Activated CD8-positive, alpha-beta T cell treated with anti-CD3 and anti-CD28 coated beads, Interleukin-2, amount 10 ng/mL, durations not matched to agents 7 days and 5 days (primary cell): Measurements from ENCODE around the gene TXNRD2. TPM values are rescaled to one million over a fixed set of nuclear protein-coding genes. Genes with fewer than 3 reads are reported as not detected.
A peak's percentile ranks its signal among the peaks of the same experiment; 100 is the strongest.

Experiments used
- ATAC-seq: fragments of 150-1000 bp; cut with Tn5 transposase; one replicate; pipeline ENCODE4 v1.10.0; 2021; ENCODE audit warnings: moderate library complexity
- CTCF ChIA-PET: fragments of 350-600 bp; sonication (Branson Sonifier 250); formaldehyde crosslinking; loops from one replicate; lab custom pipeline; 2021; ENCODE audit warnings: antibody characterized with exemption; lab: Charles Lee
- POLR2A ChIA-PET: fragments of 350-600 bp; sonication (Branson Sonifier 250); formaldehyde crosslinking; loops from one replicate; lab custom pipeline; 2021; ENCODE audit warnings: antibody characterized with exemption; lab: Charles Lee
- DNase-seq: peaks from one replicate; pipeline ENCODE4 v3.0.0-alpha.2; 2020
- H3K27ac Mint-ChIP-seq: one replicate; pipeline ENCODE4 v1.8.0; 2021; ENCODE audit warnings: mild to moderate bottlenecking, mixed read lengths
- H3K27me3 Mint-ChIP-seq: one replicate; pipeline ENCODE4 v1.8.0; 2021; ENCODE audit warnings: low read depth, mixed read lengths
- H3K36me3 Mint-ChIP-seq: one replicate; pipeline ENCODE4 v1.8.0; 2021; ENCODE audit warnings: low read depth, mixed read lengths
- H3K4me1 Mint-ChIP-seq: one replicate; pipeline ENCODE4 v1.8.0; 2021; ENCODE audit warnings: low read depth, mixed read lengths
- H3K4me3 Mint-ChIP-seq: one replicate; pipeline ENCODE4 v1.8.0; 2021; ENCODE audit warnings: mild to moderate bottlenecking, mixed read lengths
- H3K9me3 Mint-ChIP-seq: one replicate; pipeline ENCODE4 v1.8.0; 2022; ENCODE audit warnings: mixed read lengths; ENCODE audit not compliant: insufficient read depth
- total RNA-seq, 2 experiments: library from RNA; stranded (reverse); gene quantifications; one replicate each; pipeline ENCODE4 v1.2.3, GENCODE V29; 2021

The TXNRD2 gene
- total RNA-seq, 2 experiments from 2014 or later: 16.1 to 19.3 TPM

- Mint-ChIP-seq H3K27ac (peak overlapping the region; percentile 98), H3K4me1 (peaks cover 35% of the 10 kb centered on the region), H3K27me3 (no peaks in the 10 kb centered on the region), H3K9me3 (no peaks in the 10 kb centered on the region), H3K36me3 (peaks cover 14% of the 10 kb centered on the region), H3K4me3 (peak overlapping the region; percentile 63)
- DNase-seq (peak; percentile 63), ATAC-seq (peak; percentile 74)
- CTCF ChIA-PET: interaction anchor here (1.0 to 2.5 kb wide), 6 partner anchors 13 to 232 kb away, joined by 3 to 25 read pairs (median 4); partner anchors contain the start of genes COMT, GP1BB and TXNRD2
- POLR2A ChIA-PET: interaction anchor here (1.8 kb wide), 1 partner anchor 14 kb away, joined by 10 read pairs; the partner anchor contains the start of genes COMT and TXNRD2
Observed at GRCh38 chr22:19955241-19956128, 13.9 kb upstream of the TXNRD2 start.

DNA sequence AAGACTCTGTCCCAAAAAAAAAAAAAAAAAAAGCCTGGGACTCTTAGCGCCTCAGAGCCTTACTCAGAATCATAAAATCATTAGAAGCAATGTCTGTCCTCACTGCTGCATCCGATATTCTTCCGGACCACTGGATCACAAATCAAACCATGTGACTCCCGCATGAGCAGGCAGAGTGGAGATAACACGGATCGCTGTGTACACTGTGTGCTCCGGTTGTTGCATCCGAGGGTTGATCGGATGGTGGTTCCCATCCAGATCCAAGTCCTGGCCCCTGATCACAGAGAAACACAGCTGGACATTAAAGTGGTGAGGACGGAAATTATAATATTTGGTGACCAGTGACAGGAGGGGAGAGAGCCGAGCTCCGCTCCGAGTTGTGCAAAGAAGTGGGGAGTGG lies 9.7 kb upstream of the TXNRD2 start:
- ChIA-PET CTCF (no interaction called here), POLR2A (no interaction called here)
- Mint-ChIP-seq H3K27ac (no peak overlapping the region), H3K4me3 (no peak overlapping the region), H3K36me3 (peaks cover 18% of the 10 kb centered on the region), H3K9me3 (no peaks in the 10 kb centered on the region), H3K27me3 (no peaks in the 10 kb centered on the region), H3K4me1 (peaks cover 39% of the 10 kb centered on the region)
- ATAC-seq (no peak), DNase-seq (no peak)

DNA sequence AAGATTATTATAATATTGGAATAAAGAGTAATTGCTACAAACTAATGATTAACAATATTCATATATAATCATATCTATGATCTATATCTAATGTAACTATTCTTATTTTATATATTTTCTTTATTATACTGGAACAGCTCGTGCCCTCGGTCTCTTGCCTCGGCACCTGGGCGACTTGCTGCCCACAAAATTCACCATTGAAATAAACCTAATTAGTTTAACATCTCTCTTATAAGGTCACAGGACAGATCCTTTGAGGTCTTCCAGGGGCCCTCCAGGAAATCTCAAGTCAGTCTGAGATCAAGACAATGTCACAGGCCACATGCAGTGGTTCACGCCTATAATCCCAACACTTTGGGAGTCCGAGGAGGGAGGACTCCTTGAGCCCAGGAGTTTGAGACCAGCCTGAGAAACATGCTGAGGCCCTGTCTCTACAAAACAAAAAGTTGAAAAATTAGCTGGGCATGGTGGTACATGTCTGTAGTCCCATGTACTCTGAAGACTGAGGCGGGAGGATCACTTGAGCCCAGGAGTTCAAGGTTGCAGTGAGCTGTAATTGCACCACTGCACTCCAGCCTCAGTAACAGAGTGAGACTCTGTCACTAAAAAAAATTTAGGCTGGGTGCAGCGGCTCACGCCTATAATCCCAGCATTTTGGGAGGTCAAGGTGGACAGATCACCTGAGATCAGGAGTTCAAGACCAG lies 6.6 kb upstream of the TXNRD2 start:
- Mint-ChIP-seq H3K4me1 (peaks cover 31% of the 10 kb centered on the region), H3K27me3 (no peaks in the 10 kb centered on the region), H3K36me3 (peaks cover 17% of the 10 kb centered on the region), H3K9me3 (no peaks in the 10 kb centered on the region), H3K4me3 (no peak overlapping the region), H3K27ac (no peak overlapping the region)
- no peak for DNase-seq
- ChIA-PET CTCF (interaction anchor here (0.8 to 2.4 kb wide), 10 partner anchors 10 to 251 kb away, joined by 3 to 10 read pairs (median 4); no protein-coding TSS in a partner anchor), POLR2A (interaction anchor here (0.7 kb wide), 1 partner anchor 52 kb away, joined by 4 read pairs; no protein-coding TSS in a partner anchor)
- no peak for ATAC-seq

- peak overlapping the region; percentile 96 for H3K27ac Mint-ChIP-seq
- H3K27me3 Mint-ChIP-seq: no peaks in the 10 kb centered on the region
- H3K4me1 Mint-ChIP-seq: peaks cover 52% of the 10 kb centered on the region
- H3K9me3 Mint-ChIP-seq: no peaks in the 10 kb centered on the region
- peak overlapping the region; percentile 95 for H3K4me3 Mint-ChIP-seq
- ChIA-PET POLR2A (interaction anchor here (0.7 to 0.9 kb wide), 2 partner anchors 10 to 619 kb away, joined by 3 read pairs; no protein-coding TSS in a partner anchor), CTCF (interaction anchor here (0.9 to 3.1 kb wide), 5 partner anchors 11 to 220 kb away, joined by 3 to 25 read pairs (median 4); partner anchors contain the start of gene GP1BB)
- ATAC-seq: no peak
- no peak for DNase-seq
- peaks cover 15% of the 10 kb centered on the region for H3K36me3 Mint-ChIP-seq
Observed at GRCh38 chr22:19943082-19944026, 1.7 kb upstream of the TXNRD2 start.

GRCh38 chr22:19942157-19943081 lies 801 bp upstream of the TXNRD2 start:
- Mint-ChIP-seq H3K4me3 (peak overlapping the region; percentile 95), H3K27ac (peak overlapping the region; percentile 96), H3K36me3 (peaks cover 15% of the 10 kb centered on the region), H3K27me3 (no peaks in the 10 kb centered on the region), H3K9me3 (no peaks in the 10 kb centered on the region), H3K4me1 (peaks cover 45% of the 10 kb centered on the region)
- ATAC-seq: peak; percentile 13
- CTCF ChIA-PET: interaction anchor here (0.9 to 3.1 kb wide), 6 partner anchors 12 to 219 kb away, joined by 3 to 25 read pairs (median 4); partner anchors contain the start of gene GP1BB
- POLR2A ChIA-PET: interaction anchor here (0.6 to 2.6 kb wide), 7 partner anchors 9 to 1019 kb away, joined by 3 to 10 read pairs (median 3); no protein-coding TSS in a partner anchor
- no peak for DNase-seq

DNA sequence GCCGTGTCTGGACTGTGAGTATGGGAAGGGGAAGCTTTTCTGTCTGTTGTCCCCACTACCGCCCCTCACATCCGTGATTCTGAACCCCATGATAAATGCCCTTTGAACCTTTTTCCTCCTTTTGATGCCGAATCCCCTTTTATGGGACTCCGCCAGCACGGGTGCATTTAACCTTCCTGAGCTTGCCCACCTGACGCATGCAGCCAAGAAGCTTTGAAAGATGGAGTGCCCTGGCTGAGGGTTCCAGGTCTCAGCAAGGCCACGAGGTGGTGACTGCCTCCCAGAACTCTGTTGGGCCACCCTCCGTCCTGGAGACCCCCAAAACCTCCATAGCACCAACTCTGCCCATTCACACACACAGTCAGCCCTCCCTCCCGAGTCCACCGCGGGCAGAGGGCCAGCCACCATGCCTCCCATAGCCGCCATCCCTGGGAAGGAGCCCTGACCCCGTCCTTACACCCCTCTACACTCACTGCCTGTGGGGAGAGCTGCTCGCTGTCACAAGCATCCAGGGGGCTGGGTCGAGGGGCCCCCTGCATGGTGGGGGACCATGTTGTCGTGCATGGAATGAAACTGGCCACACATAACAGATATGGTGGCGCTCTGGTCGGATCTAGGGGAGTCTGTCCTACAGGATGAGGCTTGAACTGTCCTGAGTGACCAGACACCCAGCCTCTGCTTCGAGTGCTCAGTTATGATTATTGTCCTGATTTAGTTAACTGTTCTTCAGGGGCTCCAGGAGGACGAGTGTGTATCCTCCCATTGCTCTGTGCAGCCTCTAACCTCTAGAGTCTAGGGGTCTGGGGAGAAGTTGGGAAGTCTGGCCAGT lies 868 bp downstream of the TXNRD2 start:
- H3K9me3 Mint-ChIP-seq: no peaks in the 10 kb centered on the region
- POLR2A ChIA-PET: interaction anchor here (0.6 to 2.6 kb wide), 4 partner anchors 13 to 175 kb away, joined by 3 to 10 read pairs (median 3); no protein-coding TSS in a partner anchor
- DNase-seq (no peak), ATAC-seq (peak; percentile 12)
- peaks cover 37% of the 10 kb centered on the region for H3K4me1 Mint-ChIP-seq
- peak overlapping the region; percentile 96 for H3K27ac Mint-ChIP-seq
- H3K27me3 Mint-ChIP-seq: no peaks in the 10 kb centered on the region
- H3K36me3 Mint-ChIP-seq: peaks cover 22% of the 10 kb centered on the region
- CTCF ChIA-PET: interaction anchor here (3.1 kb wide), 1 partner anchor 14 kb away, joined by 25 read pairs; no protein-coding TSS in a partner anchor
- peak overlapping the region; percentile 95 for H3K4me3 Mint-ChIP-seq

DNA sequence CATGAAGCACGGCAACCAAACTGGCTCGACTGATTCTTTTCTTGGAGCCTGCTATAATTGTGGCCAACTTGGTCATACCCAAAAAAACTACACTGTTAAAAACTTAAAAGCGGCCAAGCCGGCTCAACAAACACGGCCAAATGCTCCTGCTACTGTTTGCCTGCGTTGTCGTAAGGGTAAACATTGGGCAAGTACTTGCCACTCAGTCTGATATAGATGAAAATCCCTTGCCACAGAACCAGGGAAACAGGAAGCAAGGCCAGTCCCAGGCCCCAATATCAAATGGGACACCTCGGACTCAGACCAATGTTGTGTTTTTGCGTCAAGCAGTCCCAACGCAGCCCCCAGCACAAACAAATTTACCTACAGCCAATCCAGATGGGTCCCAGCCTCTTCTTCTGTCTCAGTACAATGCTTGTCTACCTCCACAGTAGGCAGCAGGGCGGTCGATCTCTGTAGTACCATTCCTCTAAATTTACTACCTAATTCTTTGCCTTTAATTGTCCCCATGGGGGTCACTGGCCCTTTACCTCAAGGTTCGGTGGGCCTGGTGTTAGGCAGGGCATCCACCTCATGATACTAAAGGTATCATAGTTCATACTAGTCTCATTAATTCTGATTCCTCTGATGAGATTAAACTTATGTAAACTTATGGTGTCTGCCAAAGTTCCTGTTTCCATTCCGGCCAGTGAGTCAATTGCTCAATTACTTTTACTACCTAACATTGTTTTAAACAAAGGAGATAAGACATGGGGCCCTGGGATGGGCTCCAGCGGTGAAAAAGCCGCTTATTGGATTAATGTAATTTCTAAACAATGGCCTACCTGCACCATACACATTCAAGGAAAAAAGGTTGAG lies 3.8 kb downstream of the TXNRD2 start:
- no peak for ATAC-seq
- Mint-ChIP-seq H3K9me3 (peaks cover 3% of the 10 kb centered on the region), H3K27ac (no peak overlapping the region)

GRCh38 chr22:19936513-19936912 lies 5.1 kb downstream of the TXNRD2 start:
- H3K9me3 Mint-ChIP-seq: peaks cover 3% of the 10 kb centered on the region
- H3K36me3 Mint-ChIP-seq: peaks cover 15% of the 10 kb centered on the region
- CTCF ChIA-PET: interaction anchor here (0.8 to 1.7 kb wide), 3 partner anchors 10 to 206 kb away, joined by 3 to 5 read pairs (median 3); no protein-coding TSS in a partner anchor
- peaks cover 12% of the 10 kb centered on the region for H3K4me1 Mint-ChIP-seq
- no peak overlapping the region for H3K4me3 Mint-ChIP-seq
- ATAC-seq: no peak
- POLR2A ChIA-PET: no interaction called here
- H3K27ac Mint-ChIP-seq: no peak overlapping the region
- DNase-seq: no peak
- no peaks in the 10 kb centered on the region for H3K27me3 Mint-ChIP-seq

More for the DNA sequence above, 3.8 kb downstream of the TXNRD2 start:
- CTCF ChIA-PET: interaction anchor here (0.8 to 1.7 kb wide), 3 partner anchors 11 to 207 kb away, joined by 3 to 5 read pairs (median 3); no protein-coding TSS in a partner anchor
- H3K36me3 Mint-ChIP-seq: peaks cover 21% of the 10 kb centered on the region
- H3K4me3 Mint-ChIP-seq: no peak overlapping the region
- POLR2A ChIA-PET: no interaction called here
- no peak for DNase-seq
- H3K27me3 Mint-ChIP-seq: no peaks in the 10 kb centered on the region
- peaks cover 17% of the 10 kb centered on the region for H3K4me1 Mint-ChIP-seq
